Tibial artery (tissue), 4 donors: ENCODE results near the gene LRRC71.
A peak's percentile ranks its signal among the peaks of the same experiment; 100 is the strongest.
"Not testable (repeated sequence)": the region's sequence is repeated elsewhere in the genome, so short reads cannot be mapped to it uniquely, and the experiment has no call there.

Source experiments
- DNase-seq, 2 donors: peaks; one replicate each; pipeline ENCODE4 v3.0.0-alpha.2; 2019
- H3K27ac ChIP-seq, 2 donors: fragments of 200-600 bp; sonication (generic) in 1 of 2; 1 replicate in 1 of 2; 2 replicates in 1 of 2; pipeline ENCODE4 v1.5.1; 2018 to 2019; ENCODE audit warnings: mild to moderate bottlenecking in 1 of 2
- H3K27me3 ChIP-seq, 2 donors: fragments of 200-600 bp; sonication (generic) in 1 of 2; one replicate each; pipeline versions ENCODE4 v1.5.1 to v1.6.0; 2016 to 2019
- H3K36me3 ChIP-seq, 3 donors: fragments of 200-600 bp; sonication (generic) in 2 of 3; one replicate each; pipeline ENCODE4 v1.5.1; 2016 to 2019; ENCODE audit warnings: mild to moderate bottlenecking in 2 of 3
- H3K4me1 ChIP-seq, 4 donors: fragments of 200-600 bp; sonication (generic) in 2 of 4; 1 replicate in 3 of 4; 2 replicates in 1 of 4; pipeline ENCODE4 v1.5.1; 2016 to 2019
- H3K4me3 ChIP-seq, 2 donors: fragments of 200-600 bp; sonication (generic) in 1 of 2; 1 replicate in 1 of 2; 2 replicates in 1 of 2; pipeline ENCODE4 v1.5.1; 2018 to 2019; ENCODE audit warnings: mild to moderate bottlenecking in 2 of 2
- H3K9me3 ChIP-seq, 3 donors: fragments of 200-600 bp; sonication (generic) in 1 of 3; one replicate each; pipeline ENCODE4 v1.5.1; 2016 to 2019
- intact Hi-C: fragments of 100-400 bp; cut with DNase I; formaldehyde crosslinking; loops from one replicate; pipeline ENCODE4 v1.15.0; 2023; ENCODE audit warnings: low total_unique reads
- TF ChIP-seq, protein P1 (sequence below), 2 experiments: fragments of 200-600 bp in 1 of 2; fragments of 450-650 bp in 1 of 2; IDR thresholded peaks; one replicate each; pipeline ENCODE4 v1.5.1; 2017 to 2019; ENCODE audit warnings: antibody characterized with exemption in 2 of 2, mild to moderate bottlenecking in 1 of 2, moderate library complexity in 1 of 2

LRRC71 gene

DNA sequence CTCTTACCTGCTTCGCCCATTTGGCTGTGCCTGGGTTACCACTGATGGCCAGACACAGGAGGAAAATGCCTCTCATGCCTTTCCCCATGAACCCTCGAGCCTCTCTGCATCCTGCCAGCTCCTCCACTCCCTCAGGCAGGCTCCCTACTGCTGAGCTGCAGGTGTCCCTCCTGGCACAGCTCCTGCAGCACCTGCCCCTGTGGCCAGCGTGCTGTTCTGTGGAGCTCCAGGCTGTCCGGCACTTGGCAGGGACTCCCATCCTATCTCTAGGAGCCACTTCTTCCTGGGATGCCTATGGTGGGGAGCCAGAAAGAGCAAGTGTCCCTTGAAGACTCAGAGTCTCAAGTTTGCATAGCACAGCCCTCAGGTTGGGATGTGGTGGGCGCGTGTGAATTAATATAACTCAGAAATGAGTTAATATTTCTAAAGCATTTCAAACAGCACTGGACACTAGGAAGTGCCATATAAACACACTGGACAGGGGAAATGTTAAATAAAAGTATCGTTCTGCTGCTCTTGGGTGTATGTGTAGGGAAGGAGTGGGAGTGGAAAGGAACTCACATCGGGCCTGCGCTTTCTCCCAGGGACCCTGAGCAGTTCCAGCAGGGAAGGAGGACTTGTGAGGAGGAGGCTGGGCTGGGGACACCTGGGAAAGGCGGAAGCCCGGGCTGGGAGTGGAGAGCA, 2.7 kb downstream of the LRRC71 start:
- Histone ChIP-seq H3K4me3 (peak overlapping the region in 1 of 2 donors; percentile 1), H3K36me3 (no peaks in the 10 kb centered on the region), H3K9me3 (no peaks in the 10 kb centered on the region), H3K27me3 (peaks cover 7 to 78% of the 10 kb centered on the region in 2 donors), H3K27ac (no peak overlapping the region), H3K4me1 (peaks cover 0 to 35% (median 29%) of the 10 kb centered on the region in 4 donors)
- TF ChIP-seq, protein P1, sequence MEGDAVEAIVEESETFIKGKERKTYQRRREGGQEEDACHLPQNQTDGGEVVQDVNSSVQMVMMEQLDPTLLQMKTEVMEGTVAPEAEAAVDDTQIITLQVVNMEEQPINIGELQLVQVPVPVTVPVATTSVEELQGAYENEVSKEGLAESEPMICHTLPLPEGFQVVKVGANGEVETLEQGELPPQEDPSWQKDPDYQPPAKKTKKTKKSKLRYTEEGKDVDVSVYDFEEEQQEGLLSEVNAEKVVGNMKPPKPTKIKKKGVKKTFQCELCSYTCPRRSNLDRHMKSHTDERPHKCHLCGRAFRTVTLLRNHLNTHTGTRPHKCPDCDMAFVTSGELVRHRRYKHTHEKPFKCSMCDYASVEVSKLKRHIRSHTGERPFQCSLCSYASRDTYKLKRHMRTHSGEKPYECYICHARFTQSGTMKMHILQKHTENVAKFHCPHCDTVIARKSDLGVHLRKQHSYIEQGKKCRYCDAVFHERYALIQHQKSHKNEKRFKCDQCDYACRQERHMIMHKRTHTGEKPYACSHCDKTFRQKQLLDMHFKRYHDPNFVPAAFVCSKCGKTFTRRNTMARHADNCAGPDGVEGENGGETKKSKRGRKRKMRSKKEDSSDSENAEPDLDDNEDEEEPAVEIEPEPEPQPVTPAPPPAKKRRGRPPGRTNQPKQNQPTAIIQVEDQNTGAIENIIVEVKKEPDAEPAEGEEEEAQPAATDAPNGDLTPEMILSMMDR (IDR thresholded peaks at IDR 0.05): no peak
- intact Hi-C loops: loop anchor here (5.0 kb wide), 1 partner anchor 81 kb away; no protein-coding TSS in a partner anchor
- no peak for DNase-seq

DNA sequence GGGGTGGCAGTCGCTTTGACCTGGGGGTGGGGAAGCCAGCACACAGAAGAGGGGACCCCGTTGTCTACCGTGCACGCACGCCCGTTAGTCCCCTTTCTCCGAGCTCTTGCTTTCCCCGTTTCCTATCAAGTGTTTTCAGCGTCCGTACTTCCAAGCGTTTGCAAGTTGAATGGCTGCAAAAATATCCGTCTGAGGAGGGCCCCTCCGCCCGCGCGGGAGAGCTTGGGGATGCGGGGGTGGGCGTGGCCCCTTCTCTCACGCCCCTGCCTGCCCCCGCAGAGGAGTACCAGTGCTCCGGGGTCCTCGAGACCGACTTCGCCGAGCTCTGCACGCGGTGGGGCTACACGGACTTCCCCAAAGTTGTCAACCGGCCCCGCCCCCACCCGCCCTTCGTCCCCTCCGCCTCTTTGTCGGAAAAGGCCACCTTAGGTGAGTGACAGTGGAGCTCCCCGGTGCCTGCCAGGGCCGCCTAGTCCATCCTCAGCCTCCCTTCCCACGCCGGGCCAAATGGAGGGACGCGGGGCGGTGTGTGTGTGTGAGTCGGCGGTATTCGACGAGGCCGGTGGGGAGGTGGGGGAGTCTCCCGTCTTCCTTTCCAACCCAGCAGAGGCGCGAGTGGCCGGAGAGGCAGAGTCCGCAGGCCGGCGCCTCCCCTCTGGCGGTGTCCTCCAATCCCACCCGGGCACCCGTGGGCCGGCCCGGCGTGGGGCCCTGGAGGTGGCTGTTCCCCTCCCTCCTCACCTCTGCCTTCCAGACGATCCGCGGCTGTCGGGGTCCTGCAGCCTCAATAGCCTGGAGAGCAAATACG, 3.4 kb downstream of the LRRC71 start:
- Histone ChIP-seq H3K27me3 (peaks cover 7 to 82% of the 10 kb centered on the region in 2 donors), H3K27ac (no peak overlapping the region), H3K36me3 (no peaks in the 10 kb centered on the region), H3K9me3 (no peaks in the 10 kb centered on the region), H3K4me3 (peak overlapping the region in 1 of 2 donors; percentile 1), H3K4me1 (peaks cover 0 to 36% (median 29%) of the 10 kb centered on the region in 4 donors)
- no peak for DNase-seq
- intact Hi-C loops: loop anchor here (5.0 kb wide), 1 partner anchor 82 kb away; no protein-coding TSS in a partner anchor
- TF ChIP-seq, protein P1 (IDR thresholded peaks at IDR 0.05): no peak

DNA sequence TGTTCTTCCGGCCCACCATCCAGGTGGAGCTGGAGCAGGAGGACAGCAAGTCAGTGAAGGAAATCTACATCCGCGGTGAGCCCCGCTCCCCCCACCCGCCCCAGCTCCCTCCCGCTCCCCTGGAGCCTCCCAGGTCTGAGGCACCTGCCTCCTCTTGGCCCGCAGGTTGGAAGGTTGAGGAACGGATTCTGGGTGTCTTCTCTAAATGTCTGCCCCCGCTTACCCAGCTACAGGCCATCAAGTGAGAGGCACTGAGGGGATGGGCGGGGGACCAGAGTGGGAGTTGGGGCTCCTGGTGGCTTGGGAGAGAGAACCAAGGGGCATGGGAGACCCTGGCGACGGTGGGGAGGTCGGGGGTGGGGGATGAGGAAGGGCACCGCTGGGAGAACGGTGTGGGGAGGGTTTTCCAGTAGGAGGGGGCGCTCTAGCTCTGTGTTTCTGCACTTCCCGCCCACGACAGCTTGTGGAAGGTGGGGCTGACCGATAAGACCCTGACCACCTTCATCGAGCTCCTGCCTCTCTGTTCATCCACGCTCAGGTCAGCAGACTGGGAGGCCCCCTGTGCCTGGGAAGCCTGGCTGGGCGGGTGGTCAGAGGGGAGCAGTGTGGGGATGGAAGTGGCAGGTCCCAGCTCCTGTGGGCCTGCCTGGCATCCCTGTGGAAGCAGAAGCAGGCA, 4.2 kb downstream of the LRRC71 start:
- Histone ChIP-seq H3K4me3 (no peak overlapping the region), H3K4me1 (peaks cover 0 to 36% (median 29%) of the 10 kb centered on the region in 4 donors), H3K27ac (no peak overlapping the region), H3K27me3 (peaks cover 7 to 89% of the 10 kb centered on the region in 2 donors), H3K9me3 (no peaks in the 10 kb centered on the region), H3K36me3 (no peaks in the 10 kb centered on the region)
- no peak for DNase-seq
- intact Hi-C loops: loop anchor here (5.0 kb wide), 1 partner anchor 82 kb away; no protein-coding TSS in a partner anchor
- TF ChIP-seq, protein P1 (IDR thresholded peaks at IDR 0.05): no peak

DNA sequence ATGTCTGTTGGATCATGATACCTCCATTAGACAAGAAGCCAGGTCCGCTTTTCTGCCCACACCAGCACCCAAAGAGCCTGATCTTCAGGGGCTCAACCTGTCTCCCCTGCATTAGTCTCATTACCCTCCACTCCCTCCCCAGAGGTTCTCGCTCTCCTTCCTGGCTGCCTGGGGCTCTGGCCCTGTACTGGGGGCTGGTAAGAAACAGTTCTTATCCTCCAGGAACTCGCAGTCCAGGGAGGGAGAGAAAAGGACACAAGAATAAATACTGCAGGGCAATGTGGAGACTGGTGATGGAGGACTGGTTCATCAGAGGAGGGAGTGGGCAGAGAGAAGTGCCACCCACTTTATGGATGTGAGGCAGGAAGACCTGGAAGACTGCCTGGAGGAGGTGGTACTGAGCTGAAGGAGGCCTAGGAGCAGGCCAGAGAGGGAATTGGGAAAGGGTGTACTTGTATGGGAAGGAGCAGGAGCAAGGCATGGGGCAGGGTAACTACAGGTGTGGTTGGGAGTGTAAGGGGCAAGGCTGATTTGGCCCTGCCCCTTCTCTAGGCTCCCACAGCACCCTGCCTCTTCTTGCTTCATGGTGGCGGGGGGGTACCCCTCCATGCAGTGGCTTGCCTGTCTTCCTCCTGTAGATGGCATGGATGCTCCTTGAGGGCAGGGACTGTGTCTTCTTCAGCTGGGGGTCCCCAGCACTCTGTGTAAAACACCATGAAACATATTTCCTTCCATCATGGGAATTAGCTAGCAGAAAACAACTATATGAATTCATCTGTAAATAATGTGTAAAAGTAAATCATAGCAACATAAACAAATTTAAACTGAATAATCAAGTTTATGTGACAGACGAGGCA, 5.0 kb downstream of the LRRC71 start:
- Histone ChIP-seq H3K4me3 (no peak overlapping the region), H3K4me1 (peaks cover 0 to 30% (median 25%) of the 10 kb centered on the region in 4 donors), H3K27me3 (peaks cover 7 to 87% of the 10 kb centered on the region in 2 donors), H3K27ac (no peak overlapping the region), H3K9me3 (no peaks in the 10 kb centered on the region), H3K36me3 (no peaks in the 10 kb centered on the region)
- intact Hi-C loops: no loop called here
- TF ChIP-seq, protein P1 (IDR thresholded peaks at IDR 0.05): no peak
- DNase-seq: no peak

DNA sequence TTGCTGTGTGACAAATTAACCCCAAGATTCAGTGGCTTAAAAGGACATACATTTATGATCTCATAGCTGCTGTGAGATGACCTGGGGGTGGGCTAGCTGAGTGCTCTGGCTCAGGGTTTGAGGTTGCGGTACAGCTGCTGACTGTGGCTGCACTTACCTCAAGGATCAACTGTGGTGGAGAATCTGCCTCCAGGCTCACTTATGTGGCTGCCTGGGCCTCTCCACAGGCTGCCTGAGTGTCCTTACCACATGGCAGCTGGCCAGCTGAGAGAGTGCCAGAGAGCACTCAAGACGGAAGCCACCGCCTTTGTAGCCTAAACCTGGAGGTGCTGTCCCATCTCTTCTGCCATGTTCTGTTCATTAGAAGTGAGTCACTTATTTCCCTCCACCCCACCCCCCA, 5.7 kb downstream of the LRRC71 start:
- Histone ChIP-seq H3K4me3 (no peak overlapping the region), H3K4me1 (peaks cover 0 to 23% (median 20%) of the 10 kb centered on the region in 4 donors), H3K27ac (no peak overlapping the region), H3K9me3 (no peaks in the 10 kb centered on the region), H3K36me3 (no peaks in the 10 kb centered on the region), H3K27me3 (peaks cover 7 to 79% of the 10 kb centered on the region in 2 donors)
- intact Hi-C loops: no loop called here
- DNase-seq: peak in 1 of 2 donors; percentile 51
- TF ChIP-seq, protein P1 (IDR thresholded peaks at IDR 0.05): no peak

DNA sequence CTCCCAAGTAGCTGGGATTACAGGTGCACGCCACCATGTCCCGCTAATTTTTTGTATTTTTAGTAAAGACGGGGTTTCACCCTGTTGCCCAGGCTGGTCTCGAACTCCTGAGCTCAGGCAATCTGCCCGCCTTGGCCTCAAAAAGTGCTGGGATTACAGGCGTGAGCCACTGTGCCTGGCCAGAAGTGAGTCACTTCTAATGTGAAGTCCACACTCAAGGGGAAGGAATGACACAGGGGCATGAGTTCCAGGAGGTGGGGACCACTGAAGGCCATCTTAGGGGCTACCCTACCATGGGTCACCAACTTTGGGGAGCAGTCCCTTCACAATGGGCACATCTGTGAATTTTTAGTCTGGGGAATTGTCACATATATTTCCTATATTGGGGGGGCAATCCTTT, 6.3 kb downstream of the LRRC71 start:
- intact Hi-C loops, H3K9me3 ChIP-seq, H3K36me3 ChIP-seq, H3K4me3 ChIP-seq, H3K27ac ChIP-seq, DNase-seq: not testable (repeated sequence)
- peaks cover 0 to 23% (median 22%) of the 10 kb centered on the region in 4 donors for H3K4me1 ChIP-seq
- peaks cover 7 to 74% of the 10 kb centered on the region in 2 donors for H3K27me3 ChIP-seq
